Sigmoid colon (tissue), 4 donors: ENCODE results near the gene MZB1.

ENCODE experiments used
- CTCF ChIP-seq, 4 experiments: fragments of 450-650 bp in 3 of 4; fragments of 200-600 bp in 1 of 4; IDR thresholded peaks; one replicate each; pipeline ENCODE4 v1.5.1; 2016 to 2019; ENCODE audit warnings: antibody characterized with exemption in 4 of 4, mild to moderate bottlenecking in 3 of 4, moderate library complexity in 2 of 4
- EP300 ChIP-seq, 4 donors: sonication (generic); formaldehyde crosslinking; IDR thresholded peaks; one replicate each; pipeline ENCODE4 v1.6.1; 2017; ENCODE audit warnings: antibody characterized with exemption in 4 of 4
- POLR2A ChIP-seq, 2 donors: fragments of 450-650 bp; IDR thresholded peaks; one replicate each; pipeline ENCODE4 v1.6.1; 2016; ENCODE audit warnings: antibody characterized with exemption in 2 of 2, mild to moderate bottlenecking in 2 of 2, moderate library complexity in 2 of 2
- POLR2AphosphoS5 ChIP-seq, 4 donors: sonication (generic); formaldehyde crosslinking; IDR thresholded peaks; one replicate each; pipeline ENCODE4 v1.6.1; 2017; ENCODE audit warnings: antibody characterized with exemption in 4 of 4

DNA sequence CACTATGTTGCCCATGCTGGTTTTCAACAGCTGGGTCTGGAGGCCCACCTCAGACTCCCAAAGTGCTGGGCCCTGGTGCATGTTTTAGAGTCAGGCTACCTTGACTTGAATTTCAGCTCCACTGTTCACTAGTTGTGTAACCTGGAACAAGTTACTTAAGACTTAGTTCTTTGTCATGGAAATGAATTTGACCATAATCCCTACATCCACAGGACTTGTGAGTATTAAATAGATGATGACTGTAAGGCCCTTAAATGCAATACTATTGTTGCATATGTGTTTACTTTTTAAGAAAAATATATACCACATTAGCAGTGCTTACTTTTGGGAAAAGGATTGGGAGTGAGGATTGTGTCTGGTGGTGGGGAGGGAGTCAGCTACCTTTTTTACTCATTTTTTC lies 31.6 kb downstream of the MZB1 start:
- TF ChIP-seq CTCF (IDR thresholded peaks at IDR 0.05), result no peak
- no peak for TF ChIP-seq POLR2AphosphoS5 (IDR thresholded peaks at IDR 0.05)
- no peak for TF ChIP-seq POLR2A (IDR thresholded peaks at IDR 0.05)
- TF ChIP-seq EP300 (IDR thresholded peaks at IDR 0.05), result no peak
